M059J (cell line): ENCODE results near the gene MYO15B. TPM values are rescaled to one million over a fixed set of nuclear protein-coding genes. Genes with fewer than 3 reads are reported as not detected.

Source experiments
- DNase-seq: peaks from one replicate; pipeline ENCODE4 v3.0.0-alpha.2; 2012; ENCODE audit warnings: low read depth
- total RNA-seq: library from RNA; depleted of rRNA; stranded (reverse); fragments of >200 nt; shearing (Covaris generic); gene quantifications from 2 replicates; pipeline ENCODE4 v1.2.3, GENCODE V29; 2014; rRNA removed

MYO15B gene
- 0.20 and 1.5 TPM in 2 replicates for total RNA-seq

DNA sequence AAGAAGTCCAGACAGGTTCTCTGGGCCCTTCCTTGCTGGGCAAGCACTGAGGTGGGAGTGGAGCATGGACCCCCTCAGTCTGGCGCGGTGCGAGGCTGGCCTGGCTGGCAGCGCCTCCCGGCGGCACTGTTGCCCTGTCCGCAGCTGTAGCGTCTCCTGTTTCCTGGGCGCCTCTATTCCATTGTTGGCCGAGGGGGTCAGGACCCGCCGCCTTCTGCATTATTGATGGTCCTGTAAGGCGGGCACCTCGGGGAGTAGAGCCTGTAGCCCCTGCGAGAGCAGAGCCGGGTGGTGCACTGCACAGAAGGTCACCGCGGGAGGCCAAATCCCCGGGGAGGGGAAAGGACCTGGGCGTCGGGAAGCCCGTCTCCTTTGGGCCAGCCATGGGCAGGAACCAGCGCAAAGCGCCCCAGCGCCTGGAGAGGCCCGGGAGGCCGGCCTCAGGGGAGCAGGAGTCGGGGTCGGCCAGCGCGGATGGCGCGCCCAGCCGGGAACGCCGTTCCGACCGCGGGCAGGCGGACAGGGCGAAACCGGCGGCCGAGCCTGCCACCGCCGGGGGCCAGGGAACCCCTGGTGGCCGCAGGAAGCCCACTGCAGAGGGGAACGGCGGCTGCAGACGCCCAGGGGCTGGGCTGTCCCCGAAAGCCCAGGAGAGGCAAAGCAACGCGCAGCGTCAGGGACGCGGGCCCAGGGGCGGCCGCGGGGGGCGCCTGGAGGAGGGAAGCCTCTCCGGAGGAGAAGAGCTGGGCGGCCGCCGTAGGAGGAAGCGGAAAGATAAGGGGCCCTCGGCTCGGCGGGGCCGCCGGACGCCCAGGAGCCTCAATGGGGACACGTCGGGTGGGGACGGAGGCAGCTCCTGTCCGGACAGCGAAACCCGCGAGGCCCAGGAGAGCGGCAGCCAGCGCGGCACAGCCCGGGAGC is at the start of gene MYO15B:
Gene MYO15B, plus strand, starts transcription at position 126 of the 921 bp plus-strand sequence. Its CDS starts 258 bp downstream, at position 384.
- DNase-seq: no peak

DNA sequence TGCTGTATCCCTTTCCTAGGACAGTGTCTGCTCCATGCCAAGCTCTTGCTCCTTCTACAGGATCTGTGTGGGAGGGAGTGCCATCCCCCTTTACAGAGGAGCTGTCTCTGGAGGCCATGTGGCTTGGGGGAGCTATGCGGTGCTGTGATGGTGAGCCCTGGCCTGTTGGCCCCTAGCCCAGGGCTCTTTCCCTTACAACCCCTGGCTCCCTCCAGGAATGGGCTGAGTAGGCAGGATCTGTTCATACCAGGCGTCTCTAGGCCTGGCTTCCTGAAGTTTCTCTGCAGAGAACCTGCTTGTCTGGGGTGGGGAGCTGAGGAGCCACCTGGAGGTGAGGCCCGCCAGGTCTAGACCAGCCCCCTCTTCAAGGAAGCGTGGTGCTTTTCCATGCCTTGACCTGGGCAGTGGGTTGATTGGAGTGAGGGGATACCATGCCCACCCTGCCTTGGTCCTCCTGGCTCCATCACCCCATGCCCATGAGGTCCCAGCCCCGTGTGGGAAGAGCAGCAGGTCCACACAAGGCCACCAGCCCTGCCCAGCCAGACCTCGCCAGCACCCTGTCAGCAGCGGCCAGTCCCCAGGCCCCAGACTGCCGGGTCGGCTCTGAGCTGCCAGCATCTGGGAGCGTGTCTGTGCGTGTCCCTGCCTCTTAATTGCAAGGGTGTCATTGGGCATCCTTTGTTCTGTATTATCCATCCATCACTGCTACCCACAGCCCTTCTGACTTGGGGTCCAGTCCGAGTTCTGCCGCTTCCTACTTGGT is 47.5 kb upstream of the MYO15B start:
- DNase-seq: no peak

DNA sequence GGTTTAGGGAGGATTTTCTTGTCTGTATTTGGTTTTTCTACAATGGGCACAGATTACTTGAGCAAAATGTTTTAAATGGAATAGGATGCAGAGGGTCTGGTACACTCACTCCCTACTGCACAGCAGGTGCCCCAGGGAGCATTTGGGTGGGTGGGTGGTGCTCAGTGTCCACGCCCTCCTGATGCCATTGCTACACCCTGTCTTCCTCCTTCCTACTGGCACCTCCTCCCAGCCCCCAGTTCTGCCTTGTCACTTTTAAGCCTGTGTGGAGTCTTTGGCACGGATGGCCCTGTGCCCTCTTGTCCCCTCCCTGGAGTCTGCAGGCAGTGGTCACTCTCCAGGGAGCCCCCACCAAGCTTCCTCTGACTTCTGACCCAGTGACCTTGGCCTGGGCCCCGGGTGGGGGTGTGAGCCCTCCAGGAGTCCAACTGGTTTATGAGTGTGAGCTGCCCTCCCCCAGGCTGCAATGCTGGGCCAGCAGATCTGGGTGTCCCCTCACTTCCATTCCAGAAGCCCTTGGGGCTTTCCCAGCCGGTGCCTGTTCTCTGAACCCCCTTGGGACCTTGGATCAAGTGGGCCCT is 46.6 kb upstream of the MYO15B start:
- no peak for DNase-seq

DNA sequence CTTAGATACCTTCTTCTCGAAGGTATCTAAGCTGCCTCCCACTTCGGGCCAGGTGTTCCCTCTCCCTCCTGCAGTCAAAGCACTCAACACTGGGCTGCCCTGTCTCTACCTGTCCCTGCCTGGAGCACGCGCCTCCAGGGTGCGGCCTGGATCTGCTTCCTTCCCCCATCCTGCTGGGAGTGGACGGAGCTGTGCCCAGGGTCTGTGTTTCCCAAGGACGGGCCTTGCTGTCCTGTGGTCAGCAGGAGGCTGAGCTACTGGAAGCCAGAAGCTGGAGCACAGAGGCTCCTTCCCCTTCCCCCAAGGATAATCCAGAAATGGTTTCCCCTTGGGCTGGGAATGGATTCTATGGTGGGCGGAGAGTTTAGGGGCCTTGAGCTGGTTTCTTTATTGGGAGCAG is 45.4 kb upstream of the MYO15B start:
- DNase-seq: no peak

DNA sequence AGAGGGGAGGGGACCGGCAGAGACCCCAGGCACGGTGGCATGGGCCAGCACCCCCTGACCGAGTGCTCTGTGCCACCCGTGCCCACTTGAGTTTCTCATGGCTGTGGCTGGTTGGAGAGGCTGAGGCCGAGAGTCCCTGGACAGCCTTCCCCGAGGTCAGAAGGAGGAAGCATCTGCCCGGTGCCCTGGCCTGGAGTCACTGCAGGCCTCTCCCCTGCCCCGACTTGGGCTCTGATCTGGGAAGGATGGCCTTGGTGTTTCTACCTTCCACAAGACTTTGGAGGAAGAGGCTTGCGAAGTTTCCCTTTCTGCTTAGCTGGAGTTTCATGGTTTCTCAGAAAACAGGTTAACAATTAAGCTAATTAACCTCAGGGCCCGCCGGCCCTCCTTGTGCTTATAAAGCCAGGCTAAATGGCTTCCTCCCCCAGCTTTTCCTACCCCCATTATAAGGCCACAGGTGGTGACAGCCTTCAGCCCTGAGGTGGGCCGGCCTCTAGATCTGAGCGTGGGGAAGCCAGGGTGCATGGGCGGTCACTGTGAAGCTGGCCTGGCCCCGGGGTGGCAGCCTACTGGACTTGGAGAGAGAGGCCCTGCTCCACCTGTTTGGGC is 44.8 kb upstream of the MYO15B start:
- no peak for DNase-seq

DNA sequence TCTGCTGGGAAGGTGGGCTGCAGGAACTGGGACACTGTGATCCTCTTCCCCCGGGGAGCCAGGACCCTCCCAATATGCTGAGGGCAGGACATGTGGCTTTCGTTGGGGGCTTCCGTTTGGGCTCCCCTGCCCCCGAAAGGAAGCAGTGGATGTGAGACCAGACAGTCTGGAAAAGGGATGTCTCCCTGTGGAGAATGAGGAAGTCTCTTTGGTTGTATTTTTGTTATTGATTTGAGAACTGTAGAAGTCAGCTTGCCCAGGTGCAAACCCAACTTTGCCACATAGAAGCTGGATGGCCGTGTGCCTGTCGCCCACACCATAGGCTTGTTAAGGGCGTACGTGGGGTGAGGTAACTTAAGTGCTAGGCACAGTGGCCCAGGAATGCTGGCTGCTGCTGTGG is 43.4 kb upstream of the MYO15B start:
- no peak for DNase-seq

DNA sequence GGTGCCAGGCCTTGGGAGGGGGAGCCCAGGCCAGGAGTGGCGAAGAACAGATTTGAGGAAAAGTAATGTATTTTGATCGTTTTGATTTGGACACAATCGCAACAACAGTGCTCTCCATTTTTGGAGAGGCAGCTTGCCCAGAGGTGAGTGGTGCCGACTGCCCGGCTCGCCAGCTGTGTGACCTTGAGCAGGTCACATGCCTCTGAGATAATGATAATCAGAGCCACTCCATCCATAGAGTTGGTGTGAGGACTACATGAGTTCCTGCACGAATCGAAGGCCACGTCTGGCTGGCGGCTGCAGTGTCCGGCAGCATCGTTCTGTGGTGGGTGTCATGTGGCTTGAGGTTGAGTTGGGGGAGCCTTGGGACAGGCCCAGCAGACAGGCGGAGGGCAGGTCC is 41.4 kb upstream of the MYO15B start:
- no peak for DNase-seq

DNA sequence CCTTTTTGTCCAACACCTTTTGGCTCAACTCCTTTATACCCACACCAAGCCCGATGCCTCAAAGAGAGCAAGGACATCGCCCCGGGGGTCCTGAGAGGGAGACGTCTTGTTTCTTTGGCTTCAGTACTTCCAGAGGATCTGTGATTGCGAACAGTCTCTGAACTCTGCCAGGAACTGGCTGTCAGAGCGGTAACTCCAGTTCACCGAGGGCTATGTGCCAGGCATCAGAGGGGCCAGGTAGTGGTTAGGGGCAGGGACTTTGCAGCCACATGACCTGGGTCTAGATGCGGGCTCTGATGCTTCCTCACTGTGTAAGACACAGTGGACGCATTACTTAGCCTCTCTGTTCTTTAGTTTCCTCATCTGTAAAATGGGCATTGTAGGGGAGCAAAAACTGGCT is 40.5 kb upstream of the MYO15B start:
- no peak for DNase-seq

DNA sequence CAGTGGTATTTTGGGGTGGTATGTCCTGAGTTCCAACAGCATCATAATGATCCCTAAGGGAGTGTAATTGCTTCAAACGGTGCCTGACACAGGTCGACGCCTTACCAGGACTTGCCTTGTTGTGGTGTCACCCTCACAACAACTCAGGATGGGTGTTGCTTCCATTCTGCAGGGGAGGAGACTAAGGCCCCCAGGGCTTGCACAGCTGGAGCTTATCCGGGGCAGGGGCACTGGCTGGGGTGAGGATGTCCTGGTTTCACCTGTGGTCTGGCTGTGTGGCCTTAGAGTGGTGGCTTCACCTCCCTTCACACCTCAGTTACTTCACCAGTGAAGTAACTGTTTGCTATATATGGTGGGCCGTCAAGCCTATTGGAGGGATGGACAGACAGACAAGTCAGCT is 38.8 kb upstream of the MYO15B start:
- DNase-seq: no peak

DNA sequence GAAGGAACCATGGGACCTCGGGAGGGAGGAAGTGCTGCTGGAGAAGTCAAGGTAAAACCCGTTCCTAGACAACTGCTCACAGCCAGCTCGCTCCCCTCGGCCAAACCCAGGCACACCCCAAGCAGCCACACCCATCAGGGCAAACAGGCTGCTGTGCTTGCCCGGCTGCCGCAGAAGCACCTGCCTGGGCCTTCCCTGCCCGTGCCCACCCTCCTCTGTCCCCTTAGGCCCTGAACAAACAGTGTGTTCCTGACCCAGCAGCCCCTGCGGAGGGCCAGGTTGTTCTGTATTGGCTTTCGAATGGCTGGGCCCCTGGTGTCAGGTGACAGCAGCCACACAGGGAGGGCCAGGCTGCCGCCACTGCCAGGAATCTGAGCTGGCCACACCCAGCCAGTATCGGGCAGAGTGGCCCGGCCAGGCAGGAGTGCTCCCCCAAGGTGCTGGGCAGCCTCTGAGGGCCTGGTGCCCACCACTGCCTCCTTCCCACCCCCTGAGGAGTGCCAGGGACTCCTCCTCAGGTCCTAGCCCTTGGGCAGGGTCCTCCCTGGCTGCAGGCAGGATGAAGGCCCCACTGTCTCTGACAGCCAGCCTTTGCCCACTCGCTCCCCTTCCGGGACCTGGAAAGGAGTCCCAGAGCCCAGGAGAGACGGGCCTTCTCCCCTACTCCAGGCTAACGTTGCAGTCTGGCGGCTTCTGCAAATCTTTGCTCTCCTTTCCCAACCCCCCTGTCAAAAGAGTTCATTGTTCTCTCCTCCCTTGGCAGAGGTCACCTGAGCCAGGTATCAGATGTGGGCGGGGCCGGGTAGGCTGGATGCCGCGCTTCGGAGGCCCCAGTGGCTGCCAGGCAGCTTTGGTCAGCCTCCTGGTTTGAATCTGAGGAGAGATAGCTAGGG is 38.1 kb upstream of the MYO15B start:
- no peak for DNase-seq

DNA sequence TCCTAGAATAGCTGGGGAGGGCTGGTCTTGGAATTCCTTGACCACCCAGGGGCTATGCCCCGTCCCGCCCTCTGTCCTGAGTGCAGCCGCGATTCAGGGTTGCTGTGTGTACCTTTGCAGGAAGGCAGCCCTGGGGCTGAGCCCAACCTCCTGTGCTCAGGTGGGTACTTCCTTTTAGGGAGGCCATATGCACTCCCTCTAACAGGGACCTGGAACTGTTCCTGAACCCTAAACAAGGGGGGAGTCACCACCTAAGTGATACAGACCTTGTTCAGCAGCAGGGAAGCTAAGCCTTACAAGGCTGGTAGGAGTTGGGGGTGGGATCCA is 37.5 kb upstream of the MYO15B start:
- DNase-seq: no peak

DNA sequence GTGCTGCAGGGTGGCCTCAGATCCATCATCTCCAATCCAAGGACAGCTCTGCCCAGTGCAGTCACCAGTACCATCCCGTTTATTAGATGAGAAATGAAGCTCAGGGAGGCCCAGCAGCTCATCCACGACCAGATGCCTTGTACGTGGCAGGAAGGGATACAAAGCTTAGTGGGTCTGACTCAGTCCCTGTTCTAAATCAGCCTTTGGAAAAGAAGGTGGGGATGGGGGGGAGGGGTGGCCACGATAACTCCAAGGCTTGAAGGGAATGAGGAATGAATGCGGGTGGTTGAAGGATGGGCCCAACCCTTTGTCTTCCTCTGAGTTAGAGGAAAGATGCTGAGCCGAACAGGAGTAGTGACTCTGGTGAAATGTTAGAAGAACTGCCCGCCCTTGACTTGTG is 36.3 kb upstream of the MYO15B start:
- no peak for DNase-seq

DNA sequence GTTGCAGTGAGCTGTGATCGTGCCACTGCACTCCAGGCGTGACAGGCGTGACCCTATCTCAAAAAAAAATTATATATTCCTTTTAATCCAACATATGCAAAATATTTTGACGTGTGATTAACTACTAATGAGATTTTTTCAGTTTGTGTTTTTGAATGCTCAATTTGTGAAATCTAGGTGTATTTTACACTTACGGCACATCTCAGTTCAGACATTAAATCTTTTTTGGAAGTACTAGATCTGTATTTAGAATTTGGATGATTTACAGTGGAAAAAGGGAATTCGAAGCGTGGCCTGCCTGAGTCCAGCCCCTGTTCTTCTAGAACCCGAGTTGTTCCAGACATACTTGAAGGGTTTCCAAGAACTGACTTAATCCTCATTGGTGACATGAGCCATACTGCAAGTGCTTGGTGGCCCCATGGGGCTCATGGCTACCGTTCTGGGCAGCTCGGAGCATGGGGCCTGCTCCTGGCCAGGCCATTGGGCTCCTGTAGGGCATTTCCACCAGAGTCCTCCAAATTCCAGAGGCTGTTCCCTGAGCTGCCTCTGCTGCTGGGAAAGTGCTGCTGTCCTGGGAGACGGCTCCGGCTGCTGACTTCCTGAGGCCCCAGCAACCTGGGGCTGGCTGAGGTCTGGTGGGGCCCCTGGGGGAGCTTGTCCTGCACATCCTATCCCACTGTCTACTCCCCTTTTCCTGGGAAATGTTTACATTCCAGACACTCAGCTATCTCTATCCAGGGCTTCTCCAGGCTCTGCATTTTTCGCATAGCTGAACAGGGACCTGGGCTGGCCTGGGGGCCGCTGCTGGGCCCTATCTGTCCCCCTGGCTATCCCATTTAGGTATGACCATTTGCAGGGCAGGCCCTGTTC is 34.9 kb upstream of the MYO15B start:
- DNase-seq: peak; percentile 12

DNA sequence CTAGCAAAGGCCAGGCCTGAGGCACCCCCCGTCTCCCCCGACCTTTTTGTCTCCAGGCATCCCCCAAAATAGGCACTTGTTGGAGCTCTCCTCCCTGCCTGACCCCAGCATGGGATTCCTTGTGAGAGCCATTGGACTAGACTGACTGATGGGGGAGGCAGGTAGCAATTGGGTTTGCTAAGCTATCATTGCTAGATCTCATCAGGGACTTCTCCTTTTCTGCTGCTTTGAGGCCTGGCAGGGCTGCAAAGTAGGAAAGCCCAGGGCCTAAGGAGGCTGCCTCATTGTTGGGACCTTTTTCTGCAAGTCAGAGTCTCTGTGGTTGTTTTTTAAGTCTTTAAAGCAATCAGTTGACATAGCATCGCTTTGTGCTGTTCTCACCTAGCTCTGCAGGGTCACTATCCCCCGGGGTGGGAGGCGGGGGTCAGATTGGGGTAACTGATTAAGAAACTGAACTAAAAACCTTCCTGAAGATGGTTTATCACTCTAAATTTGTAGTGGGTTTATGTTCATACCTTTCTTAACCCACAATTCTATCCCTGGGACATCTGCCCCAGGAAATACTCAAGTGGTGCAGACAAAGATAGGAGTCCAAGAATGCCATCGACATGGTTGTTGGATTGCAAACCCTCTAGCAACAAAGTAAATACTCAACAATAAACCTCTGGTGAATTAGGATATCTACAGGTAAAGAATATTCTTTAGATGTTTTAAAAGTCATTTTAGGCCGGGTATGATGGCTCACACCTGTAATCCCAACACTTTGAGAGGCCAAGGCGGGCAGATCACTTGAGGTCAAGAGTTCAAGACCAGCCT is 34.1 kb upstream of the MYO15B start:
- peak; percentile 40 for DNase-seq

DNA sequence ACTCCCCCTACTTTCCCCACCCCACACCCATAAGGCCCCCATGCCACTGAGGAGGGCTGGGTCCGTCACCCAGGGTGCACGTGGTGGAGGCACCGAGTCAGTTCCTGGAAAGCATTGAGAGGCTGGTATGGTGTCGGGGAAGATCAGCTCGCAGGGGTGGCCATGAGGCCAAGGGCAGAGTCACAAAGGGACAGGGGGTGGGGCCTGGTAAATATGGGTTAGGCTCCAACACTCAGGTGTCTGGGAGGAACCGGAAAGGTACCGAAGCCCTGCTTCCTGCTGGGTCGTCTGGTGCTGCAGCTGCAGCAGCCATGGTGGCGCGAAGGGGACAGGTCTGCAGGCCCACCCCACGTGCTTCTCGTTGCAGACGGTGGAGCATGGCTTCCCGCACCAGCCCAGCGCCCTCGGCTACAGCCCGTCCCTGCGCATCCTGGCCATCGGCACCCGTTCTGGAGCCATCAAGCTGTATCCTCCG is 31.9 kb upstream of the MYO15B start:
- no peak for DNase-seq

DNA sequence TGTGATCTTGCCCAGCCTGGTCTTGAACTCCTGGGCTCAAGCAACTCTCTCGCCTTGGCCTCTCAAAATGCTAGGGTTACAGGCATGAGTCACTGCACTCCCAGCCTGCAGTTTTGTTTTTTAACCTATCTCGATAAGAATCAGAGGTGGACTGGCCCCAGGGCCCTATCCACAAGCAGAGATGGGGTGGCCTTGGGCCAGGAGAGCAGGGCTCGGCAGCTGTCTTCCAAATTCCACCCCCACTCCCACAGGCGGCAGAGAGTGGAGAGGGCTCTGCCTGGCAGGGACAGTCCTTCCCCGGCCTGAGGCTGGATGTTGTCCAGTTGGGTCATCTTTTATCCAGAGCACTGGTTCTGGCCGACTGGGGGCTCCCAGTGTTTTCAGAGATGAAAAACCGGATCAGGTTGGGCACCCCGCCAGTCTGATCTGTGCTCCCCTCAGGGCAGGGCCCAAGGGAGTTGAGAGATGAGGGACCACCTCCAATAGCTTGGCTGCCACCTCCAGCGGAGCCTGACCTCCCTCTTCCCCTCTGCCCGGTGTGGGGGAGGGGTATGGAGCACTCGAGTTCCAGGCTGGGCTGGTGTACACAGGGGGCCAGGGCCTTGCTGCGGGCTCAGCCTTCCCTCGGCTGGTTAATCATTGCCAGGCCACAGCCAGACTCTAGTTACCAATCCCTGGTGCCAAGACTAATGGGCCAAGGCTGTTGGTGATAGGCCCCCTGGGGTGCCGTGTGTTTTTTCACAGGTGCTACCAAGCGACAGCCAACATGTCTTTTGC is 30.3 kb upstream of the MYO15B start:
- DNase-seq: peak; percentile 96

DNA sequence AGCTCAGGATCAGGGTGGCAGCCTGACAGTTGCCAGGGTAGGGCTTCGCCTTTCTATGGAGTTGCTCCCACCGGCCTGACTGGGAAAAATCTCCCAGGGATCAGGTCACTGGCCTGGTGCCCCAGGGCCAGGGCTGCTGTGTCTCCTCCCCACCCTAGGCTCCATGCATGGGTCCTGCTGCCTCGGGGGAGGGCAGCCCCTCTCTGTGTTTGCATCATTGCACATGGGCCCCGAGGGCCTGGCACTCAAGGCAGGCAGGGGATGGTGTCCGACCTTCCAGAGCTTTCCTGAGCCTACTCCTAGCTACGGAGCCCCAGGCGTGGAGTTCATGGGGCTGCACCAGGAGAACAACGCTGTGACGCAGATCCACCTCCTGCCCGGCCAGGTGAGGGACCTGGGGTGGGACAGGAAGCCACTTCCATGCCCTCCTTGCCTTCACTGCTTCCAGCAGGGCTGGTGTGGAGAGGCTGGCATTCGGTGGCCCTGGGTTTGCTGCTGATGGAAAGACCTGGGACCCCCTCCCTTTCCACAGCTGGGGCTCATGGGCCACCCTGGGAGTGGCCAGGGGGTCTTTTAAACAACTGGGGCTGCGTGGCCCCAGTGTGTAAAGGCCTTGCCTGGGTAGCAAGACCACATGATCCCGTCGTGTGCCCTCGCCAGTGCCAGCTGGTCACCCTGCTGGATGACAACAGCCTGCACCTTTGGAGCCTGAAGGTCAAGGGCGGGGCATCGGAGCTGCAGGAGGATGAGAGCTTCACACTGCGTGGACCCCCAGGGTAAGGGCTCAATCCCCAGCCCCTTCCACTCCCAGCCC is 29.5 kb upstream of the MYO15B start:
- DNase-seq: no peak
